Fibroblast of lung (primary cell): Measurements from ENCODE around the gene ZDHHC20.

Experiments used
- EZH2 ChIP-seq: IDR thresholded peaks from 2 replicates; pipeline ENCODE4 v1.5.1; 2012; ENCODE audit warnings: low read length, control low read depth, mild to moderate bottlenecking; ENCODE audit errors: missing control alignments
- TF ChIP-seq, protein P1 (sequence below), 2 donors: IDR thresholded peaks in 1 of 2; conservative IDR thresholded peaks in 1 of 2; 1 replicate in 1 of 2; 2 replicates in 1 of 2; pipeline ENCODE4 v1.5.1; 2011 to 2012; ENCODE audit warnings: low read length in 2 of 2, control low read depth in 1 of 2, inconsistent platforms in 1 of 2, low read depth in 1 of 2, mild to moderate bottlenecking in 1 of 2

DNA sequence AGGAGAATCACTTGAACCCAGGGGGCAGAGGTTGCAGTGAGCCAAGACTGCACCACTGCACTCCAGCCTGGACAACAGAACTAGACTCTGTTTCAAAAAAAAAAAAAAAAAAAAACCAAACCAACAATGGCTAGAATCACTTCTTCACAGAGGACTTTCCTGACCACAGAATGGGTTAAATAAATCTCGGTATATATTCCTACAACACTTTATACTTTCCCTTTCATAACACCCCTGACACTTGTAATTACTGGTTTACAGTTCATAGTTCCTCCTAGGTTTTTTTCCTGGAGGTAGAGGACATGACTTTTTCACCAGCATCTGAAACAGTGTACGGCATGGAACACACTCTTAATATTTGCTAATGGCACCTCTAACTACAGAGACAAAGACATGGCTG lies 31.4 kb downstream of the ZDHHC20 start:
- TF ChIP-seq, protein P1, sequence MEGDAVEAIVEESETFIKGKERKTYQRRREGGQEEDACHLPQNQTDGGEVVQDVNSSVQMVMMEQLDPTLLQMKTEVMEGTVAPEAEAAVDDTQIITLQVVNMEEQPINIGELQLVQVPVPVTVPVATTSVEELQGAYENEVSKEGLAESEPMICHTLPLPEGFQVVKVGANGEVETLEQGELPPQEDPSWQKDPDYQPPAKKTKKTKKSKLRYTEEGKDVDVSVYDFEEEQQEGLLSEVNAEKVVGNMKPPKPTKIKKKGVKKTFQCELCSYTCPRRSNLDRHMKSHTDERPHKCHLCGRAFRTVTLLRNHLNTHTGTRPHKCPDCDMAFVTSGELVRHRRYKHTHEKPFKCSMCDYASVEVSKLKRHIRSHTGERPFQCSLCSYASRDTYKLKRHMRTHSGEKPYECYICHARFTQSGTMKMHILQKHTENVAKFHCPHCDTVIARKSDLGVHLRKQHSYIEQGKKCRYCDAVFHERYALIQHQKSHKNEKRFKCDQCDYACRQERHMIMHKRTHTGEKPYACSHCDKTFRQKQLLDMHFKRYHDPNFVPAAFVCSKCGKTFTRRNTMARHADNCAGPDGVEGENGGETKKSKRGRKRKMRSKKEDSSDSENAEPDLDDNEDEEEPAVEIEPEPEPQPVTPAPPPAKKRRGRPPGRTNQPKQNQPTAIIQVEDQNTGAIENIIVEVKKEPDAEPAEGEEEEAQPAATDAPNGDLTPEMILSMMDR (conservative IDR thresholded peaks at IDR 0.05 in 1 of 2, IDR thresholded peaks at IDR 0.05 in 1 of 2; ENCODE audit: low read depth in 1 of 2, low read length in 2 of 2): no peak
- no peak for TF ChIP-seq EZH2
